22Rv1 (cell line): ENCODE results near the gene FERMT1.
"Not testable (repeated sequence)": the region's sequence is repeated elsewhere in the genome, so short reads cannot be mapped to it uniquely, and the experiment has no call there.

Source experiments
- H3K27ac ChIP-seq: fragments of 450-650 bp; 2 replicates; pipeline ENCODE4 v1.5.1; 2017
- ZFX ChIP-seq: fragments of 450-650 bp; IDR thresholded peaks from 2 replicates; pipeline ENCODE4 v1.6.1; 2017; ENCODE audit warnings: antibody characterized with exemption, borderline replicate concordance
- TF ChIP-seq, protein P1 (sequence below): fragments of 450-650 bp; IDR thresholded peaks from 2 replicates; pipeline ENCODE4 v1.5.1; 2017; ENCODE audit warnings: mild to moderate bottlenecking

Gene FERMT1

GRCh38 chr20:6040540-6040939 lies 82.3 kb downstream of the FERMT1 start:
- TF ChIP-seq, protein P1, sequence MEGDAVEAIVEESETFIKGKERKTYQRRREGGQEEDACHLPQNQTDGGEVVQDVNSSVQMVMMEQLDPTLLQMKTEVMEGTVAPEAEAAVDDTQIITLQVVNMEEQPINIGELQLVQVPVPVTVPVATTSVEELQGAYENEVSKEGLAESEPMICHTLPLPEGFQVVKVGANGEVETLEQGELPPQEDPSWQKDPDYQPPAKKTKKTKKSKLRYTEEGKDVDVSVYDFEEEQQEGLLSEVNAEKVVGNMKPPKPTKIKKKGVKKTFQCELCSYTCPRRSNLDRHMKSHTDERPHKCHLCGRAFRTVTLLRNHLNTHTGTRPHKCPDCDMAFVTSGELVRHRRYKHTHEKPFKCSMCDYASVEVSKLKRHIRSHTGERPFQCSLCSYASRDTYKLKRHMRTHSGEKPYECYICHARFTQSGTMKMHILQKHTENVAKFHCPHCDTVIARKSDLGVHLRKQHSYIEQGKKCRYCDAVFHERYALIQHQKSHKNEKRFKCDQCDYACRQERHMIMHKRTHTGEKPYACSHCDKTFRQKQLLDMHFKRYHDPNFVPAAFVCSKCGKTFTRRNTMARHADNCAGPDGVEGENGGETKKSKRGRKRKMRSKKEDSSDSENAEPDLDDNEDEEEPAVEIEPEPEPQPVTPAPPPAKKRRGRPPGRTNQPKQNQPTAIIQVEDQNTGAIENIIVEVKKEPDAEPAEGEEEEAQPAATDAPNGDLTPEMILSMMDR = no peak
- TF ChIP-seq ZFX = no peak
- H3K27ac ChIP-seq = no peak overlapping the region

DNA sequence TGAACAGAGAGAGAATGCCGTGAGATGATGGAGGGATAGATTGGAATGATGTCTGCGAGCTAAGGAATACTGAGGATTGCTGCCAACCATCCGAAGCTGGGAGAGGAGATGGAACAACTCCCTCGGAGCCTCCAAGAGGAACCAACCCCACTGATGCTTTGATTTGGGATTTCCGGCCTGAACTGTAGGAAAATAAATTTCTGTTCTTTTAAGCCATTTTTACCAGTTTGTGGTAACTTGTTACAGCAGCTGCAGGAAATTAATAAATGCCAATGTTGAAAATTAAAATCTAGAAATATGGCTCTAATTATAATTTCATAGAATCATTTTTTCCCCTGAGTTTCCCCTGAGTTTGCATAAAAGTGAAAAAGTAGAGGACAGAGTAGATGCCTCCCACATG lies 83.1 kb downstream of the FERMT1 start:
- TF ChIP-seq ZFX = no peak
- TF ChIP-seq, protein P1 = no peak
- no peak overlapping the region for H3K27ac ChIP-seq

DNA sequence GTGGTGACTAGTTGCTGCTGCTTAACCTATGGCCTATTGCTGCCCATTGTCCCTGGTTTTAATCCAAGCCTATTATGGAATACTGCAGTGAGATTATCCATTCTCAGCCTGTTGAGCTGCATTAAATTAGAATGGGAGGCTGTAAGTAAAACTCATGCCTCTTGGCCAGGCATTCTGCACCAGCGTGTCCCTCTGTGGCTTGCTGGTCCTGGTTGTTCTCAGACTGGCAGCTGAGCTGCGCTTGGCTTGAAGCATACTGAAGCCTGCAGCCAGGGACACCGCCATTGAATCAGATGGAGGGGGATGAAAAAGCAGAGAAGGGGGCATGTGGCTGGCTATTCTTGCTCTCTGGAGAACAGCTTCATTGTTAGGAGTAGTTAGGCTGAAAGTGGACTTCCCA lies 84.6 kb downstream of the FERMT1 start:
- no peak for TF ChIP-seq ZFX
- TF ChIP-seq, protein P1 = no peak
- H3K27ac ChIP-seq = no peak overlapping the region

DNA sequence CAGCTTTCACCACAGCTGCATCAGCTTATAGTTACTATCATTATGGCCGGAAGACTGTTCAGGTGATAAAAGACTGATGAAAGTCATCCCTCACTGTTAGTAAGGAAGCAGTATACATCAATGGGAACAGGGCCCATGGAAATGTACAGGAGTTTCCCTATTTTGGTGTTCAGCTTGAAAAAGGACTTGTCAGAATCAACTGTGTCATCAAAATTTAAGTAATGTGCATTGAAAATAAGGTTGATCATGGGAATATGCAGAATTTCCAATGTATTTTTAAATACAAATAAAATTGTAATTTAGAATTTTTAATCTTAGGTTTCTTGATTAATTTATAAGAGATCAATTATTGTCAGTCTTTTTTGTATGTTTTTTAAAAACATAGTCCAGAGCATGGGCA lies 85.7 kb downstream of the FERMT1 start:
- no peak for TF ChIP-seq ZFX
- TF ChIP-seq, protein P1 = no peak
- H3K27ac ChIP-seq = no peak overlapping the region

DNA sequence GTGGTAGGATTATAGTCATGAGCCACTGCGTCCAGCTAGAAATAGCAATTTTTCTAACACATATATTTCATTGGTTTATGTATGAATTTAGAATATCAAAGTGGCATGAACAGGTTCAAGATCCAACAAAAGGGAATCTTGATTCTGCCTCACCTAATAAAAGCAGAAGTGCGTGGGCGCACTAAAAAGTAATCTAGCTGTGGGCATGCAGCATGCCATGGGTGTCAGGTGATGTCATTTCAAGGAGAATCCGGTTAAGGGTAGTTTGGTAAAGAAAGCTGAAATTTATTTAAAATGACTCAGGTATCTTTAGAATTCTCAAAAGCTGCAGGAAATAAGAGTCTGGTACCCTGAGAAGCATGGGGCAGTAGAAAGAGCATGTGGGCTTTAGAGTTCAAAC lies 86.6 kb downstream of the FERMT1 start:
- TF ChIP-seq, protein P1 = no peak
- no peak for TF ChIP-seq ZFX

DNA sequence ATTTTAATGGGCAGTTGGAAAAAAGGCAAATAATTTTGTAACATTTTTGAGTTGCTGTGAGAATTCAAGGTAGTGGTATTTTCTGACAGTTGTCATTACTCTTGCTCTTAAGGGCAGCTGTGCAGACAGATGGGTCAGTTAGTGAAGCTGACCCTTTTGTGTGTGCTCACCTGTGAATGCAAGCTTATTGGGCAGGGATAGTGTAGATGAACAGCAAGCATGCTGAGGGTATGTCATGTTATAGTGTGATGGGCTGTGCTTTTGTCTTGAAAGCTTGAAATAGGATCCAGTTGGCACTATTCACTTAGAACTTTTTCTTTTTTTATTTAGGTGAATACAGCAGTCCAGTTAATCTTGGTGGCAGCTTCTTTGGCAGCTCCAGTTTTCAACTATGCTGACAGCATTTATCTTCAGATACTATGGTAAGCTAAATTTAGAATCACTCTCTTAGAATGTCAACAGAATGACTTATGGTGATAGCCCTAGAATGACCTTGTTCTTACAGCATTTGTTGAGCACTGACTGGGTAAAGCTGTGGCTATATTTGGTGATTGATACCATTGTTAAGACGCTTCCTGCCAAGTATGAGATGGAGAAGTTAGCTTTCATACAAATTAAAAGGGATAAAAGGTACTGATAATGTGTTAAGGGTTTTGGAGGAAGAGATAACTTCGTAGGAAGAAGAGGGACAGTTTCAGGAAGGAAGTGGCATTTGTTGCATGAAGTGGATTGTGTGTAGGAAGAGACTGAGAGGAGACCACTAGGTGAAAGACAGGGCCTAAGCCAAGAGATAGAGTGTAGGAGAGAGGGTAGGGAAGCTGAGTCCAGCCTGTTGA lies 88.5 kb downstream of the FERMT1 start:
- no peak overlapping the region for H3K27ac ChIP-seq
- TF ChIP-seq ZFX = no peak
- TF ChIP-seq, protein P1 = no peak

More for the DNA sequence above, 86.6 kb downstream of the FERMT1 start:
- H3K27ac ChIP-seq = no peak overlapping the region

DNA sequence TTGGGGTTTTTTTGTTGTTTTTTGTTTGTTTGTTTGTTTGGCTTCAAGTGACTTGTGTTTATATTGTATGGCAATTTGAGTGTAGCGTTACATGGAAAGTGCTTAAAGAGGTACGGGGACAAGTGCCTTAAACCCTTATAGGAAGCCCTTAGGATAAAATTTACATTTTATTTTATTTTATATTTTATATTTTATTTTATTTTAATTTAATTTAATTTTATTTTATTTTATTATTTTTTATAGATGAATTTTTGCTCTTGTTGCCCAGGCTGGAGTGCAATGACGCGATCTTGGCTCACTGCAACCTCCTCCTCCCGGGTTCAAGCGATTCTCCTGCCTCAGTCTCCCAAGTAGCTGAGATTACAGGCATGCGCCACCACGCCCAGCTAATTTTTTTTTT lies 89.9 kb downstream of the FERMT1 start:
- not testable (repeated sequence) for H3K27ac ChIP-seq

GRCh38 chr20:6030453-6031080 lies 92.3 kb downstream of the FERMT1 start:
- TF ChIP-seq ZFX = no peak
- TF ChIP-seq, protein P1 = no peak

More at GRCh38 chr20:6030453-6031080, 92.3 kb downstream of the FERMT1 start:
- no peak overlapping the region for H3K27ac ChIP-seq
